ENCODE data around the gene EAF1.

Gene EAF1

DNA sequence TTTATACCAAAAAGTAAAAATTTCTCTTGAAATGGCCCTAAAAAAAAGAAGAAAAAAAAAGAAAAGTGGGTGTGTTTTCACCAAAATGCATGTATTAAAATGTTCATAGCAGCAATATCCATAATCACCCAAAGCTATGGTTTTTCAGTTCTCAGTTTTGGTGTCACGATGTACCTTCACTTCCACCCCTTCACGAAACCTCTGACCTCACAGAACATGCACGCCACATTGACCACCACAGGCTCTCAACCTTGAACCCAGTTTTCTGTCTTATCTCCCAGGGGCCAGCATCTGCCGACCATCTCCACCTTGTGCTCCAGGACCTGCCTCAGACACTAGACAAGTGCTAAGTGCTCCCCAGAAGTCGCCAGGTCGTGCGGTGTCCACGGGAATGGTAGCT, 63.7 kb downstream of the EAF1 start:
- Histone ChIP-seq H3K9me3 (ENCODE audit: control insufficient read depth, insufficient read depth, low read depth, low read length) (no peaks in the 10 kb centered on the region), H3K36me3 (ENCODE audit: control insufficient read depth in 2 of 2, insufficient read depth in 1 of 2, low read length in 2 of 2) (no peaks in the 10 kb centered on the region), H3K4me1 (ENCODE audit: control insufficient read depth, insufficient read depth, low read length) (peaks cover 5% of the 10 kb centered on the region; the same call in 1 of the 2 replicates), H3K4me3 (ENCODE audit: low read depth, low read length) (no peak overlapping the region), H3K27ac (ENCODE audit: extremely low read depth, low read depth, low read length) (no peak overlapping the region)
- POLR2A ChIA-PET = no interaction called here
- CTCF ChIA-PET = no interaction called here
- TF ChIP-seq ZNF239 (tag by site-specific recombination; IDR thresholded peaks at IDR 0.05) (no peak), ZNF548 (tag by site-specific recombination; IDR thresholded peaks at IDR 0.05) (no peak), ZNF677 (tag by site-specific recombination; IDR thresholded peaks at IDR 0.05) (no peak), ZNF221 (tag by site-specific recombination; IDR thresholded peaks at IDR 0.05; ENCODE audit: borderline replicate concordance) (no peak), ZNF19 (tag by site-specific recombination; IDR thresholded peaks at IDR 0.05; ENCODE audit: low read depth) (no peak), ZNF350 (tag by site-specific recombination; IDR thresholded peaks at IDR 0.05) (no peak), ZNF768 (tag by site-specific recombination; IDR thresholded peaks at IDR 0.05) (no peak), ZBTB1 (tag by site-specific recombination; IDR thresholded peaks at IDR 0.05) (no peak), SCRT2 (tag by site-specific recombination; IDR thresholded peaks at IDR 0.05) (no peak), ZNF600 (tag by site-specific recombination; IDR thresholded peaks at IDR 0.05) (no peak), KLF16 (tag by site-specific recombination; IDR thresholded peaks at IDR 0.05) (no peak), ZNF211 (tag by site-specific recombination; IDR thresholded peaks at IDR 0.05; ENCODE audit: low read depth) (no peak), GLI2 (tag by site-specific recombination; IDR thresholded peaks at IDR 0.05; ENCODE audit: borderline replicate concordance, low read depth) (no peak), ZNF140 (tag by site-specific recombination; IDR thresholded peaks at IDR 0.05) (no peak)
- TF ChIP-seq, protein P1, sequence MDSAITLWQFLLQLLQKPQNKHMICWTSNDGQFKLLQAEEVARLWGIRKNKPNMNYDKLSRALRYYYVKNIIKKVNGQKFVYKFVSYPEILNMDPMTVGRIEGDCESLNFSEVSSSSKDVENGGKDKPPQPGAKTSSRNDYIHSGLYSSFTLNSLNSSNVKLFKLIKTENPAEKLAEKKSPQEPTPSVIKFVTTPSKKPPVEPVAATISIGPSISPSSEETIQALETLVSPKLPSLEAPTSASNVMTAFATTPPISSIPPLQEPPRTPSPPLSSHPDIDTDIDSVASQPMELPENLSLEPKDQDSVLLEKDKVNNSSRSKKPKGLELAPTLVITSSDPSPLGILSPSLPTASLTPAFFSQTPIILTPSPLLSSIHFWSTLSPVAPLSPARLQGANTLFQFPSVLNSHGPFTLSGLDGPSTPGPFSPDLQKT (IDR thresholded peaks at IDR 0.05; ENCODE audit: borderline replicate concordance, low read depth, low read length) = no peak
- TF ChIP-seq, protein P2, sequence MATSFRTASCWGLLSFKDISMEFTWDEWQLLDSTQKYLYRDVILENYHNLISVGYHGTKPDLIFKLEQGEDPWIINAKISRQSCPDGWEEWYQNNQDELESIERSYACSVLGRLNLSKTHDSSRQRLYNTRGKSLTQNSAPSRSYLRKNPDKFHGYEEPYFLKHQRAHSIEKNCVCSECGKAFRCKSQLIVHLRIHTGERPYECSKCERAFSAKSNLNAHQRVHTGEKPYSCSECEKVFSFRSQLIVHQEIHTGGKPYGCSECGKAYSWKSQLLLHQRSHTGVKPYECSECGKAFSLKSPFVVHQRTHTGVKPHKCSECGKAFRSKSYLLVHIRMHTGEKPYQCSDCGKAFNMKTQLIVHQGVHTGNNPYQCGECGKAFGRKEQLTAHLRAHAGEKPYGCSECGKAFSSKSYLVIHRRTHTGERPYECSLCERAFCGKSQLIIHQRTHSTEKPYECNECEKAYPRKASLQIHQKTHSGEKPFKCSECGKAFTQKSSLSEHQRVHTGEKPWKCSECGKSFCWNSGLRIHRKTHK (tag by site-specific recombination; IDR thresholded peaks at IDR 0.05) = no peak
- TF ChIP-seq, protein P3, sequence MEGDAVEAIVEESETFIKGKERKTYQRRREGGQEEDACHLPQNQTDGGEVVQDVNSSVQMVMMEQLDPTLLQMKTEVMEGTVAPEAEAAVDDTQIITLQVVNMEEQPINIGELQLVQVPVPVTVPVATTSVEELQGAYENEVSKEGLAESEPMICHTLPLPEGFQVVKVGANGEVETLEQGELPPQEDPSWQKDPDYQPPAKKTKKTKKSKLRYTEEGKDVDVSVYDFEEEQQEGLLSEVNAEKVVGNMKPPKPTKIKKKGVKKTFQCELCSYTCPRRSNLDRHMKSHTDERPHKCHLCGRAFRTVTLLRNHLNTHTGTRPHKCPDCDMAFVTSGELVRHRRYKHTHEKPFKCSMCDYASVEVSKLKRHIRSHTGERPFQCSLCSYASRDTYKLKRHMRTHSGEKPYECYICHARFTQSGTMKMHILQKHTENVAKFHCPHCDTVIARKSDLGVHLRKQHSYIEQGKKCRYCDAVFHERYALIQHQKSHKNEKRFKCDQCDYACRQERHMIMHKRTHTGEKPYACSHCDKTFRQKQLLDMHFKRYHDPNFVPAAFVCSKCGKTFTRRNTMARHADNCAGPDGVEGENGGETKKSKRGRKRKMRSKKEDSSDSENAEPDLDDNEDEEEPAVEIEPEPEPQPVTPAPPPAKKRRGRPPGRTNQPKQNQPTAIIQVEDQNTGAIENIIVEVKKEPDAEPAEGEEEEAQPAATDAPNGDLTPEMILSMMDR (tag by site-specific recombination; IDR thresholded peaks at IDR 0.05) = no peak
- TF ChIP-seq, protein P4, sequence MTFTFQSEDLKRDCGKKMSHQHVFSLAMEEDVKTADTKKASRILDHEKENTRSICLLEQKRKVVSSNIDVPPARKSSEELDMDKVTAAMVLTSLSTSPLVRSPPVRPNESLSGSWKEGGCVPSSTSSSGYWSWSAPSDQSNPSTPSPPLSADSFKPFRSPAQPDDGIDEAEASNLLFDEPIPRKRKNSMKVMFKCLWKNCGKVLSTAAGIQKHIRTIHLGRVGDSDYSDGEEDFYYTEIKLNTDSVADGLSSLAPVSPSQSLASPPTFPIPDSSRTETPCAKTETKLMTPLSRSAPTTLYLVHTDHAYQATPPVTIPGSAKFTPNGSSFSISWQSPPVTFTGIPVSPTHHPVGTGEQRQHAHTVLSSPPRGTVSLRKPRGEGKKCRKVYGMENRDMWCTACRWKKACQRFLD (tag by site-specific recombination; IDR thresholded peaks at IDR 0.05) = no peak
